ENCODE results near the gene ENO3.
"Not testable (repeated sequence)": the region's sequence is repeated elsewhere in the genome, so short reads cannot be mapped to it uniquely, and the experiment has no call there.

The ENO3 gene

DNA sequence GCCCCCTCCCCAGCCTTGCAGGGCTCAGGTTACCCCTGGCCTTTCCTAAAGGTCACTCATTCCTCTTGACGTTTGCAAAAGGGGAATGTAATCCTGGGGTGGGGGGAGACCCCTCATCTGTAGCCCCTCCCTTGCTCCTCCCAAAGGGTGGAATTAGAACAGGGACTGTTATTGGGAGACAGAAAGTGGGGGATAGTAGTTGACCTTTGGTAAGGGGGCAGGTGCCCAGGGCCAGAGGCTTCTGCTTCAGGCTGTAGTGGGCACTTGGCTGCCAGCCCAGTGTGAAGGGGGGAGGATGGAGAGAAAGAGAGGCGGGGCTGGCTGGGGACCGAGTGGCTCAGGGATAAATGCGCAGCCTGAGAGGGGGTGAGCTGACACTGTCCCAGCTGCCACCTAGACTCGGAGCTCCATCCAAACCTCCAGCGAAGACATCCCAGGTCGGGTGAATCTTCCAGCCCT lies at the start of gene ENO3:
Gene ENO3 (plus strand): TSS at position 374 of the 459 bp plus-strand sequence. CDS start 711 bp downstream, outside the sequence.
- DNase-seq, result no peak

DNA sequence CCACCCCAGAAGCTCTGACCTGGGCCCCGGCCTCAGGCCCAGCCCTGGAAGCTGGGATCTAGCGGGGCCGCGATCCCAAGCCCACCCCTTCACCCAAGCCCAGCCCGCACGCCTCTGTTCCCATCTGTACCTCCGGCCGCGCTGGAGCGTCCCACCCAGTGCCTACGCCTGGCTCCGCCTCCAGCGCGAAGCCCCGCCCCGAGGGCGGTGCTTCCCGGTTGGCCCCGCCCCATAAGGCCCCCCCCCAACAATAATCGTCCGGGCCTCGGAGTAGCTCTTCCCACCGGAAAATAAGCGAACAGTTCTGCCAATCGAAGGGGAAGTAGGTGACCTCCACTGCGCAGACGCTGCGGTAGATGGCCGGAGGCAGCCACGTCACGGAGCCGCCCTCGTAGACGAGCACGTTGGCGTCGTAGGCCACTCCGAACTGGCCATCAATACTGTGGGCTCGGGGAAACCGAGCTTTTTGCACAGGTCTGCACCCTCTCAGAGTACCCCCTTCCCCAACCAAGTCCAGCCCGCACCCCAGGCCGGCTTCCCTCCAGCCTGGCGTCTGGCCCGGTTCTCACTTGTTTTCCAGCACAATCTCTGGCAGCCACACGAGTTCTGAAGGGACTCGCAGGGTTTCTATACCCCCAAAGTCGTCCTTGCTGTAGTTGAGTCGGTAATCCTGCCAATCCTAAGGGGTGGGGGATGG lies 49.1 kb upstream of the ENO3 start:
- peak; percentile 17 for DNase-seq

GRCh38 chr17:4902540-4902939 lies 48.4 kb upstream of the ENO3 start:
- DNase-seq, result no peak

GRCh38 chr17:4903051-4903818 lies 47.7 kb upstream of the ENO3 start, which contains the start of gene CHRNE:
Gene CHRNE, minus strand, starts transcription at chr17:4903098. Its CDS starts 35 bp downstream, at chr17:4903063.
- peak; percentile 71 for DNase-seq

DNA sequence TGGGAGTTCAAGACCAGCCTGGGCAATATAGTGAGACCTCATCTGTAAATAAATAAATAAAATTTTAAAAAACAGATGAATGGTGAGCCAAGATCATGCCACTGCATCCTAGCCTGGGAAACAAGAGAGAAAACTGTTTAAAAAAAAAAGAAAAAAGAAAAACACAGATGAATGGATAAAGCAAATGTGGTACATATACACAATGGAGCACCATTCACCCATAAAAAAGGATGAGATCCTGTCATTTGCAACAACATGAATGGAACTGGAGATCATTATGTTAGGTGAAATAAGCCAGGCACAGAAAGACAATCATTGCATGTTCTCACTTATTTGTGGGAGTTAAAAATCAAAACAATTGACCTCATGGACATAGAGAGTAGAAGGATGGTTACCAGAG lies 44.3 kb upstream of the ENO3 start:
- not testable (repeated sequence) for DNase-seq

DNA sequence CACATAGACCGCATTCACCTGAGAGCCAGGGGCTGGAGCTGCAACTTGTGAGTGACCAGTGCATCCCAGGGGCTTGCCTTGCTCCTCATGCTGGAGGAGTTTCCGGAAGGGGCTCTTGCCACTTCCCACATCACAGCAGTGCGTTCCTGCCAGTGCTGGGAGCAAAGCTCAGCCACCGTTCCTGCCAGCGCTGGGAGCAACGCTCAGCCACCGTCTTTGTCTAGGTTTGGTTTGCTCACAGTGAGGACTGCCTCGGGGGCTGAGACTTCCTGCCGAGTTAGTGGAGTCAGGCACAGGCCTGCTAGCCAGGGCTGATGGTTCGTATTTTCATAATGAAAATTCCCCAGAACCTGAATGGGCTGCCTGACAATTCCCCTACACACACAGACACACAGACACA lies 42.6 kb upstream of the ENO3 start:
- DNase-seq, result no peak

- peak; percentile 60 for DNase-seq
Observed at GRCh38 chr17:4908711-4909496, 42.0 kb upstream of the ENO3 start.

DNA sequence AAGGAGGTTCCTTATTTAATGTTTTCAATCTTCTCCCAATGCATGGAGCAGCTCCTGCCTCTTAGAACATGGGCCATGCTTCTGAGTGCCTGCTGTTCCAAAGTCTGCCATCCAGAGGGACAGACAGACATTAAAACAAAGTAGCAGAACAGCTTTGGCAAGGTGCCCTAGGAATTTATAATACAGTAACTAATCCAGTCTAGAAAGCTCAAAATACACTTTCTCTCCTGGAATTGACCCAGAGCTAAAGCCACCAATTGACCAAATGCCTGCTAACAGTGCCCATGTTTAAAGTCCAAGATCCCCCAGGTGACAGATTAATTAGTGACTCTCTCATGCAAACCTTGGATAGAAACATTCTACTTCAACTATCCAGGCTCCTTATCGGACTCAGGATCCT lies 36.9 kb upstream of the ENO3 start:
- no peak for DNase-seq

- DNase-seq, result not testable (repeated sequence)
Observed at GRCh38 chr17:4914551-4914950, 36.4 kb upstream of the ENO3 start.

GRCh38 chr17:4919511-4920047 lies 31.3 kb upstream of the ENO3 start:
- no peak for DNase-seq

- no peak for DNase-seq
Observed at GRCh38 chr17:4920351-4921048, 30.4 kb upstream of the ENO3 start.

DNA sequence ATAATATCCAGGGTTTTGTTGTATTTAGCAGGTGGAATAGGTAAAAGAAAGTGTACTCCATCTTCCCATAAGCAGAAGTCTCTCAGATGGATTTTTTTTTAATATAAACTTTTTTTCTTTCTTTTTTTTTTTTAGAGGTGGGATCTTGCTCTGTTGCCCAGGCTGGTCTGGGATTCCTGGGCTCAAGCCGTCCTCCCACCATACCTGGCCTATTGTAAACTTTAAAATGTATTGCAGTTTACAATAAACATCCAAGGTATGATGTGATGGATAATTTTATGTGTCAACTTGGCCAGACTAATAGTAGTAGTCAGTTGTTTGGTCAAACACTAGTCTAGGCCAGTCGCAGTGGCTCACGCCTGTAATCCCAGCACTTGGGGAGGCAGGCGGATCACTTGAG lies 29.6 kb upstream of the ENO3 start:
- DNase-seq, result no peak

DNA sequence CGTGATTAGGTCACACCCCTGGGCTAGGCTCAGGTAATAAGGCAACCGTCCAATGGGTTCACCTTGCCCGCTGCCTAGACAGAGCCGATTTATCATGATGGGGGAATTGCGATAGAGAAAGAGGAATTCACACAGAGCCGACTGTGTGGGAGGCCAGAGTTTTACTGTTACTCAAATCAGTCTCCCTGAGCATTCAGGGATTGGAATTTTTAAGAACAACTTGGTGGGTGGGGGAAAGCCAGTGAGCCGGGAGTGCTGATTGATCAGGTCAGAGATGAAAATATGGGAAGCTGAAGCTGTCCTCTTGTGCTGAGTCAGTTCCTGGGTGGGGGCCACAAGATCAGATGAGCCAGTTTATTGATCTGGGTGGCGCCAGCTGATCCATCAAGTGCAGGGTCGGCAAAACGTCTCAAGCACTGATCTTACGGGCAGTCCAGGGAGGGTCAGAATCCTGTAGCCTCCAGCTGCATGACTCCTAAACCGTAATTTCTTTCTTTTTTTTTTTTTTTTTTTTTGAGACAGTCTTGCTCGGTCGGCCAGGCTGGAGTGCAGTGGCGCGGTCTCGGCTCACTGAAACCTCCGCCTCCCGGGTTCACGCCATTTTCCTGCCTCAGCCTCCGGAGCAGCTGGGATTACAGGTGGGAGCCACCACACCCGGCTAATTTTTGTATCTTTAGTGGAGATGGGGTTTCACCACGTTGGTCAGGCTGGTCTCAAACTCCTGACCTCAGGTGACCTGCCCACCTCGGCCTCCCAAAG lies 24.2 kb upstream of the ENO3 start:
- DNase-seq, result not testable (repeated sequence)

- no peak for DNase-seq
Observed at GRCh38 chr17:4928881-4929280, 22.0 kb upstream of the ENO3 start.

GRCh38 chr17:4931963-4932362 lies 19.0 kb upstream of the ENO3 start, which contains the start of gene GP1BA:
Gene GP1BA, plus strand, starts transcription at chr17:4932277. Its CDS starts 328 bp downstream, at chr17:4932605.
- no peak for DNase-seq

GRCh38 chr17:4932756-4933155 lies 18.2 kb upstream of the ENO3 start:
- no peak for DNase-seq

DNA sequence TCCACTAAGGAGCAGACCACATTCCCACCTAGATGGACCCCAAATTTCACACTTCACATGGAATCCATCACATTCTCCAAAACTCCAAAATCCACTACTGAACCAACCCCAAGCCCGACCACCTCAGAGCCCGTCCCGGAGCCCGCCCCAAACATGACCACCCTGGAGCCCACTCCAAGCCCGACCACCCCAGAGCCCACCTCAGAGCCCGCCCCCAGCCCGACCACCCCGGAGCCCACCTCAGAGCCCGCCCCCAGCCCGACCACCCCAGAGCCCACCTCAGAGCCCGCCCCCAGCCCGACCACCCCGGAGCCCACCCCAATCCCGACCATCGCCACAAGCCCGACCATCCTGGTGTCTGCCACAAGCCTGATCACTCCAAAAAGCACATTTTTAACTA lies 17.3 kb upstream of the ENO3 start:
- no peak for DNase-seq

- DNase-seq, result no peak
Observed at GRCh38 chr17:4934173-4934979, 16.5 kb upstream of the ENO3 start.

GRCh38 chr17:4935650-4936049 lies 15.3 kb upstream of the ENO3 start:
- no peak for DNase-seq

DNA sequence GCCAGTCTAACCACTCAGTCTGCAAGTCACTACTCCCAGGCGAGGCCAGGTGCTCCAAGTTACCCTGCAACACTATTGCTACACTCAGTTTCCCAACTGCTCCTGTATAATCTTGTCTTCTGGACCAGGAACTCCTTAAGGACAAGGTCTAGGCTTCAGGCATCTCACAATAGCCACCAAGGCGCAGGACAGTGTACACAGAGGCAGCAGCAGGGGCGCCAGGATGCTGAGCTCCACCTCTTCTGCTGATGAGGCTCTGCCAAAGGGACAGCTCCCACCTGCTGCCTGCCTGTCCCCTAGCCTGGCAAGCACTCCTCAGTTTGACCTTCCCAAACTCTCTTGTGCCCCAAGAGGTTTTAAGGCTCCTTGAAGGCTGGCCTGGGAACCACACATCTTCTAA lies 14.5 kb upstream of the ENO3 start:
- no peak for DNase-seq

DNA sequence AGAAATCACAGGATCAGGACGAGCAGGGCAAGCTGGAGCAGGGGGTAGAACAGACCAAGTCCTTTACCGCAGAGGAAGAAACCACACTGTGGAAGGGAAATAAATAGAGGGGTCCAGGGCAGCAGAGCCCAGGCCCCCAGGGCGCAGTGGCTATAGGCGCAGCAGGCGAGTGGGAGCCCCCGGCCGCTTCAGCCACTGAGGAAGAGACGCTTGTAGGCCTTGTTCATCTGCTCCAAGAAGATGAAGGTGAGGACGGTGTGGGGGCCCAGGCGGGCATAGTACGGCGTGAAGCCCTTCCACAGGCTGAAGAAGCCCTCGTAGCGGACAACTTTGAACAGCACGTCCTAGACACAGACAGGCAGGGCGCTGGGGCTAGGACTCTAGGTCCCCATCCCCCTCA lies 13.4 kb upstream of the ENO3 start:
- DNase-seq, result no peak
